H9 (cell line): ENCODE results near the gene MX1. TPM values are rescaled to one million over a fixed set of nuclear protein-coding genes. Genes with fewer than 3 reads are reported as not detected.

Source experiments
- DNase-seq: peaks from one replicate; pipeline ENCODE4 v3.0.0-alpha.2; 2017
- H2AFZ ChIP-seq: one replicate; pipeline ENCODE4 v1.6.1; 2013; ENCODE audit warnings: mild to moderate bottlenecking, low read length, control low read depth, moderate library complexity
- H2AK5ac ChIP-seq: 2 replicates; pipeline ENCODE4 v1.6.1; 2013; ENCODE audit warnings: low read length, control low read depth, mixed read lengths; ENCODE audit not compliant: insufficient read length
- H2BK120ac ChIP-seq: one replicate; pipeline ENCODE4 v1.6.1; 2013; ENCODE audit warnings: low read depth, mild to moderate bottlenecking, low read length, control low read depth, inconsistent platforms; ENCODE audit not compliant: poor library complexity, severe bottlenecking
- H2BK12ac ChIP-seq: 2 replicates; pipeline ENCODE4 v1.6.1; 2013; ENCODE audit warnings: low read length, control low read depth, mixed read lengths, low read depth; ENCODE audit not compliant: insufficient read length
- H2BK15ac ChIP-seq: 2 replicates; pipeline ENCODE4 v1.6.1; 2013; ENCODE audit warnings: low read depth, low read length, control low read depth
- H2BK20ac ChIP-seq: one replicate; pipeline ENCODE4 v1.6.1; 2013; ENCODE audit warnings: low read depth, mild to moderate bottlenecking, low read length, control low read depth, inconsistent platforms; ENCODE audit not compliant: poor library complexity, severe bottlenecking
- H2BK5ac ChIP-seq: 2 replicates; pipeline ENCODE4 v1.6.1; 2013; ENCODE audit warnings: low read length, control low read depth, mixed read lengths; ENCODE audit not compliant: insufficient read length
- H3K14ac ChIP-seq: 2 replicates; pipeline ENCODE4 v1.6.1; 2013; ENCODE audit warnings: low read length, control low read depth; ENCODE audit not compliant: insufficient read depth
- H3K18ac ChIP-seq: 2 replicates; pipeline ENCODE4 v1.6.1; 2013; ENCODE audit warnings: low read depth, mild to moderate bottlenecking, mixed read lengths, low read length, control low read depth; ENCODE audit not compliant: insufficient read length
- H3K23ac ChIP-seq: 2 replicates; pipeline ENCODE4 v1.6.1; 2013; ENCODE audit warnings: low read length, control low read depth, mixed read lengths, low read depth; ENCODE audit not compliant: insufficient read length
- H3K23me2 ChIP-seq: 2 replicates; pipeline ENCODE4 v1.6.1; 2013; ENCODE audit warnings: low read depth, mild to moderate bottlenecking, mixed read lengths, low read length, control low read depth; ENCODE audit not compliant: insufficient read length, poor library complexity, severe bottlenecking
- H3K27ac ChIP-seq: 2 replicates; pipeline ENCODE4 v1.5.1; 2013; ENCODE audit warnings: low read length, control low read depth, mixed read lengths, low read depth; ENCODE audit not compliant: insufficient read length
- H3K27me3 ChIP-seq: 2 replicates; pipeline ENCODE4 v1.6.1; 2013; ENCODE audit warnings: low read length, control low read depth, inconsistent platforms; ENCODE audit not compliant: insufficient read depth
- H3K4ac ChIP-seq: 2 replicates; pipeline ENCODE4 v1.6.1; 2013; ENCODE audit warnings: low read depth, mild to moderate bottlenecking, control low read depth, inconsistent platforms, low read length, moderate library complexity
- H3K4me1 ChIP-seq: 2 replicates; pipeline ENCODE4 v1.6.1; 2013; ENCODE audit warnings: low read length, control low read depth, inconsistent platforms; ENCODE audit not compliant: insufficient read depth
- H3K4me2 ChIP-seq: 2 replicates; pipeline ENCODE4 v1.6.1; 2013; ENCODE audit warnings: low read length, control low read depth, mixed read lengths; ENCODE audit not compliant: insufficient read length, insufficient read depth
- H3K56ac ChIP-seq: 2 replicates; pipeline ENCODE4 v1.6.1; 2013; ENCODE audit warnings: low read depth, mild to moderate bottlenecking, mixed read lengths, low read length, control low read depth; ENCODE audit not compliant: insufficient read length
- H3K79me1 ChIP-seq: 2 replicates; pipeline ENCODE4 v1.6.1; 2013; ENCODE audit warnings: low read depth, mild to moderate bottlenecking, moderate library complexity, low read length, control low read depth, inconsistent platforms; ENCODE audit not compliant: insufficient read depth, poor library complexity, severe bottlenecking
- H3K79me2 ChIP-seq: 2 replicates; pipeline ENCODE4 v1.6.1; 2013; ENCODE audit warnings: low read length, control low read depth, inconsistent platforms; ENCODE audit not compliant: insufficient read depth
- H3K9ac ChIP-seq: 2 replicates; pipeline ENCODE4 v1.6.1; 2013; ENCODE audit warnings: low read length, control low read depth, mixed read lengths; ENCODE audit not compliant: insufficient read length; ENCODE audit errors: extremely low read depth
- H3K9me3 ChIP-seq: one replicate; pipeline ENCODE4 v1.6.1; 2013; ENCODE audit warnings: low read depth, low read length, inconsistent platforms; ENCODE audit not compliant: control insufficient read depth
- H3T11ph ChIP-seq: one replicate; pipeline ENCODE4 v1.6.1; 2013; ENCODE audit warnings: mild to moderate bottlenecking, low read length, control low read depth, inconsistent platforms
- H4K20me1 ChIP-seq: one replicate; pipeline ENCODE4 v1.6.1; 2013; ENCODE audit not compliant: control insufficient read depth, insufficient read length, insufficient read depth
- H4K5ac ChIP-seq: 2 replicates; pipeline ENCODE4 v1.6.1; 2013; ENCODE audit warnings: low read depth, mild to moderate bottlenecking, mixed read lengths, low read length, control low read depth; ENCODE audit not compliant: insufficient read length
- H4K8ac ChIP-seq: replicated peaks from 2 replicates; pipeline ENCODE4 v1.6.1; 2013; ENCODE audit warnings: low read length, control low read depth, mixed read lengths, low read depth; ENCODE audit not compliant: insufficient read length
- H4K91ac ChIP-seq: 2 replicates; pipeline ENCODE4 v1.6.1; 2013; ENCODE audit warnings: low read depth, mild to moderate bottlenecking, moderate library complexity, mixed read lengths, low read length, control low read depth; ENCODE audit not compliant: insufficient read length
- H3K27ac Mint-ChIP-seq, 3 experiments: 2 replicates in 2 of 3; 3 replicates in 1 of 3; pipeline ENCODE4 v1.8.0; 2020 to 2021; ENCODE audit warnings: mixed read lengths in 3 of 3, mild to moderate bottlenecking in 1 of 3, moderate library complexity in 1 of 3
- H3K27me3 Mint-ChIP-seq: 2 replicates; pipeline ENCODE4 v1.8.0; 2021; ENCODE audit warnings: low read depth, mild to moderate bottlenecking, moderate library complexity, mixed read lengths
- H3K36me3 Mint-ChIP-seq, 3 experiments: 2 replicates in 2 of 3; 3 replicates in 1 of 3; pipeline ENCODE4 v1.8.0; 2020 to 2021; ENCODE audit warnings: low read depth in 3 of 3, mixed read lengths in 3 of 3; ENCODE audit not compliant: insufficient read depth in 1 of 3
- H3K4me1 Mint-ChIP-seq, 2 experiments: 2 replicates each; pipeline ENCODE4 v1.8.0; 2020; ENCODE audit warnings: mixed read lengths in 2 of 2
- H3K4me3 Mint-ChIP-seq, 2 experiments: 2 replicates in 1 of 2; 3 replicates in 1 of 2; pipeline ENCODE4 v1.8.0; 2020 to 2021; ENCODE audit warnings: mild to moderate bottlenecking in 2 of 2, mixed read lengths in 2 of 2, moderate library complexity in 1 of 2
- H3K9me3 Mint-ChIP-seq, 2 experiments: 2 replicates in 1 of 2; 3 replicates in 1 of 2; pipeline ENCODE4 v1.8.0; 2020; ENCODE audit warnings: mild to moderate bottlenecking in 2 of 2, mixed read lengths in 2 of 2, moderate library complexity in 1 of 2
- WGBS: extraction: QIAGEN DNeasy Blood & Tissue Kit; methylation state at CpG from one replicate; pipeline ENCODE4 v1.1.7; 2013; ENCODE audit warnings: missing lambda C conversion rate, low lambda C conversion rate, mixed read lengths; ENCODE audit not compliant: insufficient read length; ENCODE audit errors: extremely low coverage; 5-methylcytosine and 5-hydroxymethylcytosine counted together
- total RNA-seq: library from RNA; stranded (reverse); gene quantifications from 2 replicates; pipeline ENCODE4 v1.2.1, GENCODE V29; 2021
- TF ChIP-seq, protein P1 (sequence below): fragments of 200-600 bp; sonication (generic); conservative IDR thresholded peaks from 3 replicates; pipeline ENCODE4 v1.8.0; 2021; ENCODE audit warnings: antibody characterized with exemption, mild to moderate bottlenecking

MX1 gene
- total RNA-seq, 1 experiment from 2014 or later: 6.3 TPM

DNA sequence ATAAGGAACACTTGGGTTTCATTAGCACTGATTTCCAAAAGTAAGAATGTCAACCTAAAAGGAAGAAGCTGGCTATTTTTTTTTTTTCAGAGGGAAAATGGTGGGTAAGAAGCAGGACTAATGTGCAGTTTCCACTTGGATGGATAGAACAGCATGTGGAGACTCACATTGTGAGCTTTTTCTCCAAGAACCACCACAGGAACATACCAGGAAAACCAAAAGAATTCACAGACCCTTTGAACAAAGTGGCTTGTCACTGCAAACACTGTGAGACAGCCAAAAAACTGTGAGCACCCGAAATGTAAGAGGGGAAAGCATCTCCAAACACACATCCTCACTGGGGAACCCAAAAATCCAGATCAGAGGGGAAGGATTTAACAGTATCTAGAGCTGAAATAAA, 15.7 kb upstream of the MX1 start:
- H3K4me3 Mint-ChIP-seq: no peak overlapping the region
- H3K9me3 Mint-ChIP-seq: peaks cover 3 to 5% of the 10 kb centered on the region in 2 experiments
- Histone ChIP-seq H3K9me3 (no peaks in the 10 kb centered on the region), H2BK5ac (no peak overlapping the region), H2BK15ac (no peak overlapping the region), H3K27ac (no peak overlapping the region), H3K4ac (no peak overlapping the region), H3T11ph (no peak overlapping the region), H2BK12ac (no peak overlapping the region), H3K56ac (no peak overlapping the region), H2AK5ac (no peak overlapping the region), H3K79me2 (no peaks in the 10 kb centered on the region), H3K23me2 (no peaks in the 10 kb centered on the region), H3K27me3 (no peaks in the 10 kb centered on the region), H4K8ac (no peak overlapping the region), H4K20me1 (no peaks in the 10 kb centered on the region), H3K4me1 (no peaks in the 10 kb centered on the region), H3K4me2 (no peak overlapping the region), H4K91ac (no peak overlapping the region), H3K79me1 (no peaks in the 10 kb centered on the region), H3K23ac (no peak overlapping the region), H2BK20ac (no peak overlapping the region), H2BK120ac (no peak overlapping the region), H3K9ac (no peak overlapping the region), H2AFZ (no peak overlapping the region), H3K14ac (no peak overlapping the region), H4K5ac (no peak overlapping the region), H3K18ac (no peak overlapping the region)
- TF ChIP-seq, protein P1, sequence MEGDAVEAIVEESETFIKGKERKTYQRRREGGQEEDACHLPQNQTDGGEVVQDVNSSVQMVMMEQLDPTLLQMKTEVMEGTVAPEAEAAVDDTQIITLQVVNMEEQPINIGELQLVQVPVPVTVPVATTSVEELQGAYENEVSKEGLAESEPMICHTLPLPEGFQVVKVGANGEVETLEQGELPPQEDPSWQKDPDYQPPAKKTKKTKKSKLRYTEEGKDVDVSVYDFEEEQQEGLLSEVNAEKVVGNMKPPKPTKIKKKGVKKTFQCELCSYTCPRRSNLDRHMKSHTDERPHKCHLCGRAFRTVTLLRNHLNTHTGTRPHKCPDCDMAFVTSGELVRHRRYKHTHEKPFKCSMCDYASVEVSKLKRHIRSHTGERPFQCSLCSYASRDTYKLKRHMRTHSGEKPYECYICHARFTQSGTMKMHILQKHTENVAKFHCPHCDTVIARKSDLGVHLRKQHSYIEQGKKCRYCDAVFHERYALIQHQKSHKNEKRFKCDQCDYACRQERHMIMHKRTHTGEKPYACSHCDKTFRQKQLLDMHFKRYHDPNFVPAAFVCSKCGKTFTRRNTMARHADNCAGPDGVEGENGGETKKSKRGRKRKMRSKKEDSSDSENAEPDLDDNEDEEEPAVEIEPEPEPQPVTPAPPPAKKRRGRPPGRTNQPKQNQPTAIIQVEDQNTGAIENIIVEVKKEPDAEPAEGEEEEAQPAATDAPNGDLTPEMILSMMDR: no peak
- peak overlapping the region in 2 of 3 experiments; percentile 19 to 62; a peak in 2 of 7 replicates for H3K27ac Mint-ChIP-seq
- WGBS: no CpG with 5 or more reads among the region's 1 CpG
- peaks cover 0 to 11% (median 0%) of the 10 kb centered on the region in 3 experiments; a peak in 1 of 7 replicates for H3K36me3 Mint-ChIP-seq
- H3K27me3 Mint-ChIP-seq: peaks cover 7% of the 10 kb centered on the region
- no peak for DNase-seq
- peaks cover 19 to 20% of the 10 kb centered on the region in 2 experiments for H3K4me1 Mint-ChIP-seq
